ENCODE measurements around the gene E2F2.
A peak's percentile ranks its signal among the peaks of the same experiment; 100 is the strongest.

GRCh38 chr1:23531562-23532094 lies 595 bp upstream of the E2F2 start:
- TF ChIP-seq, protein P1, sequence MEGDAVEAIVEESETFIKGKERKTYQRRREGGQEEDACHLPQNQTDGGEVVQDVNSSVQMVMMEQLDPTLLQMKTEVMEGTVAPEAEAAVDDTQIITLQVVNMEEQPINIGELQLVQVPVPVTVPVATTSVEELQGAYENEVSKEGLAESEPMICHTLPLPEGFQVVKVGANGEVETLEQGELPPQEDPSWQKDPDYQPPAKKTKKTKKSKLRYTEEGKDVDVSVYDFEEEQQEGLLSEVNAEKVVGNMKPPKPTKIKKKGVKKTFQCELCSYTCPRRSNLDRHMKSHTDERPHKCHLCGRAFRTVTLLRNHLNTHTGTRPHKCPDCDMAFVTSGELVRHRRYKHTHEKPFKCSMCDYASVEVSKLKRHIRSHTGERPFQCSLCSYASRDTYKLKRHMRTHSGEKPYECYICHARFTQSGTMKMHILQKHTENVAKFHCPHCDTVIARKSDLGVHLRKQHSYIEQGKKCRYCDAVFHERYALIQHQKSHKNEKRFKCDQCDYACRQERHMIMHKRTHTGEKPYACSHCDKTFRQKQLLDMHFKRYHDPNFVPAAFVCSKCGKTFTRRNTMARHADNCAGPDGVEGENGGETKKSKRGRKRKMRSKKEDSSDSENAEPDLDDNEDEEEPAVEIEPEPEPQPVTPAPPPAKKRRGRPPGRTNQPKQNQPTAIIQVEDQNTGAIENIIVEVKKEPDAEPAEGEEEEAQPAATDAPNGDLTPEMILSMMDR (IDR thresholded peaks at IDR 0.05 in 2 of 3, conservative IDR thresholded peaks at IDR 0.05 in 1 of 3; ENCODE audit: borderline replicate concordance in 1 of 3, insufficient read depth in 1 of 3, low read depth in 2 of 3, low read length in 2 of 3): no peak
- TF ChIP-seq EZH2 (IDR thresholded peaks at IDR 0.05): no peak
- no peak for TF ChIP-seq FOSL1 (IDR thresholded peaks at IDR 0.05; ENCODE audit: low read depth)
- TF ChIP-seq SIN3A (IDR thresholded peaks at IDR 0.05; ENCODE audit: low read depth): 0 out of 2 replicates have a peak, but pooled peaks have one; percentile 3
- TF ChIP-seq POLR2A (IDR thresholded peaks at IDR 0.05; ENCODE audit: borderline replicate concordance, extremely low read depth, insufficient read depth, insufficient read length): no peak
- TF ChIP-seq, protein P2, sequence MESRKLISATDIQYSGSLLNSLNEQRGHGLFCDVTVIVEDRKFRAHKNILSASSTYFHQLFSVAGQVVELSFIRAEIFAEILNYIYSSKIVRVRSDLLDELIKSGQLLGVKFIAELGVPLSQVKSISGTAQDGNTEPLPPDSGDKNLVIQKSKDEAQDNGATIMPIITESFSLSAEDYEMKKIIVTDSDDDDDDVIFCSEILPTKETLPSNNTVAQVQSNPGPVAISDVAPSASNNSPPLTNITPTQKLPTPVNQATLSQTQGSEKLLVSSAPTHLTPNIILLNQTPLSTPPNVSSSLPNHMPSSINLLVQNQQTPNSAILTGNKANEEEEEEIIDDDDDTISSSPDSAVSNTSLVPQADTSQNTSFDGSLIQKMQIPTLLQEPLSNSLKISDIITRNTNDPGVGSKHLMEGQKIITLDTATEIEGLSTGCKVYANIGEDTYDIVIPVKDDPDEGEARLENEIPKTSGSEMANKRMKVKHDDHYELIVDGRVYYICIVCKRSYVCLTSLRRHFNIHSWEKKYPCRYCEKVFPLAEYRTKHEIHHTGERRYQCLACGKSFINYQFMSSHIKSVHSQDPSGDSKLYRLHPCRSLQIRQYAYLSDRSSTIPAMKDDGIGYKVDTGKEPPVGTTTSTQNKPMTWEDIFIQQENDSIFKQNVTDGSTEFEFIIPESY (IDR thresholded peaks at IDR 0.05; ENCODE audit: extremely low read depth, insufficient replicate concordance, low read length): no peak
- TF ChIP-seq SRF (IDR thresholded peaks at IDR 0.05; ENCODE audit: low read depth): no peak
- TF ChIP-seq JUND (IDR thresholded peaks at IDR 0.05): no peak
- no peak for TF ChIP-seq TCF7L2 (IDR thresholded peaks at IDR 0.05; ENCODE audit: borderline replicate concordance, extremely low read depth, insufficient read depth, insufficient read length)
- TF ChIP-seq EGR1 (IDR thresholded peaks at IDR 0.05; ENCODE audit: low read depth): no peak

Data from HCT116 (cell line).